Osteoblast (primary cell): Measurements from ENCODE around the gene ERC1. TPM values are rescaled to one million over a fixed set of nuclear protein-coding genes. Genes with fewer than 3 reads are reported as not detected.

Source experiments
- DNase-seq: peaks from one replicate; pipeline ENCODE4 v3.0.0; 2011; ENCODE audit warnings: low spot score, mixed read lengths; ENCODE audit not compliant: insufficient read length; ENCODE audit errors: missing footprints
- H2AFZ ChIP-seq: 2 replicates; pipeline ENCODE4 v1.6.0; 2011; ENCODE audit warnings: mild to moderate bottlenecking, low read length
- H3K27ac ChIP-seq: 2 replicates; pipeline ENCODE4 v1.5.1; 2011; ENCODE audit warnings: mild to moderate bottlenecking, low read depth, low read length, moderate library complexity
- H3K27me3 ChIP-seq: 2 replicates; pipeline ENCODE4 v1.6.0; 2012; ENCODE audit warnings: mild to moderate bottlenecking, control low read depth, inconsistent platforms, low read length, moderate library complexity; ENCODE audit not compliant: insufficient read depth
- H3K36me3 ChIP-seq: 2 replicates; pipeline ENCODE4 v1.5.1; 2011; ENCODE audit warnings: mild to moderate bottlenecking, low read length, control low read depth, moderate library complexity; ENCODE audit not compliant: insufficient read depth
- H3K4me1 ChIP-seq: 2 replicates; pipeline ENCODE4 v1.5.1; 2011; ENCODE audit warnings: mild to moderate bottlenecking, low read length, control low read depth, moderate library complexity; ENCODE audit not compliant: insufficient read depth
- H3K4me2 ChIP-seq: 2 replicates; pipeline ENCODE4 v1.6.0; 2011; ENCODE audit warnings: mild to moderate bottlenecking, low read length; ENCODE audit not compliant: insufficient read depth
- H3K4me3 ChIP-seq: fragments of 200-600 bp; sonication (generic); 3 replicates; pipeline ENCODE4 v1.5.1; 2012; ENCODE audit warnings: mild to moderate bottlenecking, low read length, inconsistent platforms; ENCODE audit not compliant: insufficient read depth
- H3K79me2 ChIP-seq: 2 replicates; pipeline ENCODE4 v1.6.0; 2012; ENCODE audit warnings: mild to moderate bottlenecking, low read length, control low read depth, inconsistent platforms; ENCODE audit not compliant: insufficient read depth
- H3K9me3 ChIP-seq: 2 replicates; pipeline ENCODE4 v1.5.1; 2011; ENCODE audit warnings: low read depth, low read length, control low read depth
- H4K20me1 ChIP-seq: 2 replicates; pipeline ENCODE4 v1.6.0; 2012; ENCODE audit warnings: mild to moderate bottlenecking, low read length, control low read depth; ENCODE audit not compliant: insufficient read depth
- CTCF ChIP-seq: IDR thresholded peaks from 2 replicates; pipeline ENCODE4 v1.5.1; 2011; ENCODE audit warnings: mild to moderate bottlenecking, low read depth, low read length, moderate library complexity; ENCODE audit errors: extremely low read depth
- total RNA-seq: library from RNA; depleted of rRNA; stranded (reverse); fragments of >200 nt; gene quantifications from 2 replicates; pipeline ENCODE4 v1.2.3, GENCODE V29; 2012

ERC1 gene
- total RNA-seq, 1 donor: 36.2 TPM

- Histone ChIP-seq H3K9me3 (no peaks in the 10 kb centered on the region), H4K20me1 (no peaks in the 10 kb centered on the region), H3K79me2 (no peaks in the 10 kb centered on the region), H3K4me2 (no peak overlapping the region), H3K27me3 (no peaks in the 10 kb centered on the region), H3K4me1 (no peaks in the 10 kb centered on the region), H3K4me3 (no peak overlapping the region), H3K27ac (no peak overlapping the region), H2AFZ (no peak overlapping the region), H3K36me3 (no peaks in the 10 kb centered on the region)
- no peak for TF ChIP-seq CTCF
- DNase-seq: no peak
These were observed 24.3 kb upstream of the ERC1 start for GRCh38 chr12:966724-967123.

DNA sequence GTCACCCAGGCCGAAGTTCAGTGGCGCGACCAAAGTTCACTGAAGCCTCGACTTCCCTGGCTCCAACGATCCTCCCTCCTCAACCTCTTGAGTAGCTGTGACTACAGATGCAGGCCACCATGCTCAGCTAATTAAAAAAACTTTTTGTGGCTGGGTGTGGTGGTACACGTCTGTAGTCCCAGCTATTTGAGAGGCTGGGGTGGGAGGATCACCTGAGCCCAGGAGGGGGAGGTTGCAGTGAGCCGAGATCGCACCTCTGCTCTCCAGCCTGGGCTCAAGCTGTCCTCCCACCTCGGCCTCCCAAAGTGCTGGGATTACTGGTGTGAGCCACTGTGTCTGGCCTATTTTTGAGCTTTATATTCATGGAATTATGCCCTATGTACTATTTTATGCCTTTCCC lies 23.4 kb upstream of the ERC1 start:
- no peak for TF ChIP-seq CTCF
- Histone ChIP-seq H3K4me3 (no peak overlapping the region), H3K27ac (no peak overlapping the region), H2AFZ (no peak overlapping the region), H3K27me3 (no peaks in the 10 kb centered on the region), H3K36me3 (no peaks in the 10 kb centered on the region), H3K4me2 (no peak overlapping the region), H3K79me2 (no peaks in the 10 kb centered on the region), H4K20me1 (no peaks in the 10 kb centered on the region), H3K4me1 (no peaks in the 10 kb centered on the region), H3K9me3 (no peaks in the 10 kb centered on the region)
- no peak for DNase-seq

DNA sequence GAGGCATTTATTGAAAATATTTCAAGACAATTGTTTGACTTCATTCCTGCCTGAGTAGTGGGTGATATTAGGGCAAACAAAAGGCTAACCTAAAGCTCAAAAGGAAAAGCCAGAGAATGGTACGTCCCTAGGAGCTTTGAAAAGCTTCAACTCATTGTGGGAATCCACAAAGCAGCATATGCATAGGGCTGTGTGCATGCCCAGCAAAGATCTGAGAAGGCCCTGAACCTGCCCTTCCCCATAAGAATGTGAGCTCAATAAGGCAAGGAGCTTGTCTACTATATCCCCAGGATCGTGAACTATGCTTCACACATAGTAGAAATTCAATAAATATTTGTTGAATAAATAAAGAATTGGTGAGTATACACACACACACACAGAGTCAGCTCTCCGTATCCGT lies 22.5 kb upstream of the ERC1 start:
- H3K9me3 ChIP-seq: no peaks in the 10 kb centered on the region
- no peak overlapping the region for H3K4me3 ChIP-seq
- no peaks in the 10 kb centered on the region for H3K27me3 ChIP-seq
- no peak overlapping the region for H2AFZ ChIP-seq
- H3K27ac ChIP-seq: no peak overlapping the region
- H3K4me2 ChIP-seq: no peak overlapping the region
- no peaks in the 10 kb centered on the region for H3K4me1 ChIP-seq
- TF ChIP-seq CTCF: no peak
- DNase-seq: no peak
- no peaks in the 10 kb centered on the region for H4K20me1 ChIP-seq
- no peaks in the 10 kb centered on the region for H3K79me2 ChIP-seq
- H3K36me3 ChIP-seq: no peaks in the 10 kb centered on the region

- H3K4me3 ChIP-seq: no peak overlapping the region
- no peaks in the 10 kb centered on the region for H3K9me3 ChIP-seq
- no peak overlapping the region for H3K4me2 ChIP-seq
- H2AFZ ChIP-seq: no peak overlapping the region
- no peak for TF ChIP-seq CTCF
- H3K4me1 ChIP-seq: no peaks in the 10 kb centered on the region
- H3K27me3 ChIP-seq: no peaks in the 10 kb centered on the region
- no peaks in the 10 kb centered on the region for H3K79me2 ChIP-seq
- DNase-seq: no peak
- H4K20me1 ChIP-seq: no peaks in the 10 kb centered on the region
- H3K27ac ChIP-seq: no peak overlapping the region
- no peaks in the 10 kb centered on the region for H3K36me3 ChIP-seq
These were observed 21.2 kb upstream of the ERC1 start for GRCh38 chr12:969821-970220.
